Fibroblast of mammary gland (primary cell): ENCODE data around the gene RPL10.
A peak's percentile ranks its signal among the peaks of the same experiment; 100 is the strongest.

Experiments used
- DNase-seq: peaks from one replicate; pipeline ENCODE4 v3.0.0-alpha.2; 2010; ENCODE audit warnings: low read depth
- H3K4me3 ChIP-seq: 2 replicates; pipeline ENCODE4 v1.5.1; 2011; ENCODE audit warnings: low read depth, mild to moderate bottlenecking, low read length, moderate library complexity; ENCODE audit not compliant: control insufficient read depth
- TF ChIP-seq, protein P1 (sequence below): conservative IDR thresholded peaks from 2 replicates; pipeline ENCODE4 v1.5.1; 2011; ENCODE audit warnings: low read depth, low read length, inconsistent platforms; ENCODE audit not compliant: control insufficient read depth, insufficient read depth

RPL10 gene

DNA sequence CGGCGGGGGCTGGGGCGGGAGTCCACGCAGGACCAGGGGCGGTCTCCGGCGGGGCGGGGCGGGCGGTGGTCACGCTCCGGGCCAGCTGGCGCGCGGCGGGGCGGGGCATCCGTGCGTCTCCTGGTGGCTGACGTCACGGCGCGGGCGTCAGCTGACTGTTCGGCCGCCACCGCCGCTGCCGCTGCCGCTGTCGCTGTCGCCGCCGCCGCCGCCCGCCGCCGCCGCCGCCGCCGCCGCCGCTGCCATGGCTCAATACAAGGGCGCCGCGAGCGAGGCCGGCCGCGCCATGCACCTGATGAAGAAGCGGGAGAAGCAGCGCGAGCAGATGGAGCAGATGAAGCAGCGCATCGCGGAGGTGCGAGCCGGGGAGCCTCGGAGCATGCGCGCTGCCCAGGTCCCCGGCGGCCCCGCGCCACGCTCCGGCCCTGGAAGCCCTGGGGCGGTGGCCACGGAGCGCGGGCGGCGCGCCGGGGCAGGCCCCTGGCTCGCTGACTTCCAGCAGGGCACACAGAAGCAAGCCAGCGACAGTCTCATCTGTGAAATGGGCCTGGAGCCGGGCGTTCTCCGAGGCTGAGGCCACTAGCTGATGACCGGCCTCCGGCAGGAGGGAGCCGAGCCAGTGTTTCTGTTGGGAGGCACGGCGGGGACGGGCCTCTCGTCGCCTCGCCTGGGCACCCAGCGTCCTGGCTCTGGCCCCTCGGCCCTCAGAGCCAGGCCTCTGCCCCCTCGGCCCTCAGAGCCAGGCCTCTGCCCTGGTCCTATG lies 46.0 kb downstream of the RPL10 start, which contains the start of gene FAM50A:
Gene FAM50A (plus strand): TSS at position 150 of the 763 bp plus-strand sequence. CDS start 95 bp downstream, at position 245.
- peak within 1 kb of the TSS; percentile 54 for H3K4me3 ChIP-seq
- TF ChIP-seq, protein P1, sequence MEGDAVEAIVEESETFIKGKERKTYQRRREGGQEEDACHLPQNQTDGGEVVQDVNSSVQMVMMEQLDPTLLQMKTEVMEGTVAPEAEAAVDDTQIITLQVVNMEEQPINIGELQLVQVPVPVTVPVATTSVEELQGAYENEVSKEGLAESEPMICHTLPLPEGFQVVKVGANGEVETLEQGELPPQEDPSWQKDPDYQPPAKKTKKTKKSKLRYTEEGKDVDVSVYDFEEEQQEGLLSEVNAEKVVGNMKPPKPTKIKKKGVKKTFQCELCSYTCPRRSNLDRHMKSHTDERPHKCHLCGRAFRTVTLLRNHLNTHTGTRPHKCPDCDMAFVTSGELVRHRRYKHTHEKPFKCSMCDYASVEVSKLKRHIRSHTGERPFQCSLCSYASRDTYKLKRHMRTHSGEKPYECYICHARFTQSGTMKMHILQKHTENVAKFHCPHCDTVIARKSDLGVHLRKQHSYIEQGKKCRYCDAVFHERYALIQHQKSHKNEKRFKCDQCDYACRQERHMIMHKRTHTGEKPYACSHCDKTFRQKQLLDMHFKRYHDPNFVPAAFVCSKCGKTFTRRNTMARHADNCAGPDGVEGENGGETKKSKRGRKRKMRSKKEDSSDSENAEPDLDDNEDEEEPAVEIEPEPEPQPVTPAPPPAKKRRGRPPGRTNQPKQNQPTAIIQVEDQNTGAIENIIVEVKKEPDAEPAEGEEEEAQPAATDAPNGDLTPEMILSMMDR: no peak
- peak; percentile 43 for DNase-seq

DNA sequence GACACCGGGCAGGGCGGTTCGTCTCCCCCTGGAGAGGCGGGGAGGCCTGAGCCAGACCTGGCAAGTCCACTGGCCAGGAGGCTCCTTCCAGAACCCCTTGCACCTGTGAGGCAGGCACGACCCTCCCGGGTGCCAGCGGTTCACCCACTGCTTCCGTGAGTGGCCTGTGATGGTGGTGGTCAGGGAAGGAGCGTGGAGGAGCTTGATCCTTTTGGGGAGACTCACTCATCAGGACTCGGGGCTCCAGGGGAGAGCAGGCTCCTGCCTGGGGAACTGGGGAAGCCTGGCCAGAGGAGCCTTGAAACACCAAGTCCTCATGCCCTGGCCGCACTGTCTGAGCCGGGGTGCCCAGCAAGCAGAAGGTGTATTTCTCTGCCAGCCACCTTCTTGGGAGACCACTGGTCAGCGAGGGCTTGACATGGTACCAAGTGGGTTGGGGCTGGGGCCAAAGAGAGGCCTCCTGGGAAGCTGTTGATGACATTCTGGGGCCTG lies 46.6 kb downstream of the RPL10 start:
- H3K4me3 ChIP-seq: peak overlapping the region; percentile 54
- no peak for DNase-seq
- TF ChIP-seq, protein P1: no peak

DNA sequence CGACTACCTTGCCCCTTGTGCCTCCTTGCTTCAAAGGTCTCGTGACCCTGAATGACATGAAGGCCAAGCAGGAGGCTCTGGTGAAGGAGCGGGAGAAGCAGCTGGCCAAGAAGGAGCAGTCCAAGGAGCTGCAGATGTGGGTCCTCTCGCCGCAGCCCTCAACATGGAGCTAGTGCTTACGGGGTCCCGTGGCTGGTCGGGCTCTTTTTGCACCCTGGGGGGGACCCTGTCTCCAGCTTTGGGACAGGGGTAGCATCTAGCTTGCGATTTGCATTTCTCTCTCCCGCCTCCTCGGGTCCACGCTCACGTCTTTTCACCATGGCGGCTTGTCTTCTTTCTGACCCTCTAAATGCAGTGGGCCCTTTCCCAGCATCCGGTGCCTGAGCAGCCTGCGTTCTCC lies 47.6 kb downstream of the RPL10 start:
- H3K4me3 ChIP-seq: no peak overlapping the region
- TF ChIP-seq, protein P1: no peak
- no peak for DNase-seq

DNA sequence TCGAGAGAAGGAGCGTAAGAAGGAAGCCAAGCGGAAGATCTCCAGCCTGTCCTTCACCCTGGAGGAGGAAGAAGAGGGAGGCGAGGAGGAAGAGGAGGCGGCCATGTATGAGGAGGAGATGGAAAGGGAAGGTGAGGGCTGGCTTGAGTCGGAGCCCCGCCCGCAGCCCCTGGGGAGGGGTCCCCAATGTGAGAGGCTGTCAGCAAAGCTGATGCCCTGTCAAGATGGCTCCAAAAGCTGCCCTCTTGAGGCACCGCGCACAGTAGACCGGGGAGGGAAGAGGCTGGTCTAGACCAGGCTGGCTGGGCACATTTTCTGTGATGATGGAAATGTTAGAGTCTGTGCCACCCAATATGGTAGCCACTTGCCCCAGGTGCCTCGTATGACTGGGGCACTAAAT lies 48.3 kb downstream of the RPL10 start:
- DNase-seq: no peak
- no peak overlapping the region for H3K4me3 ChIP-seq
- TF ChIP-seq, protein P1: no peak

DNA sequence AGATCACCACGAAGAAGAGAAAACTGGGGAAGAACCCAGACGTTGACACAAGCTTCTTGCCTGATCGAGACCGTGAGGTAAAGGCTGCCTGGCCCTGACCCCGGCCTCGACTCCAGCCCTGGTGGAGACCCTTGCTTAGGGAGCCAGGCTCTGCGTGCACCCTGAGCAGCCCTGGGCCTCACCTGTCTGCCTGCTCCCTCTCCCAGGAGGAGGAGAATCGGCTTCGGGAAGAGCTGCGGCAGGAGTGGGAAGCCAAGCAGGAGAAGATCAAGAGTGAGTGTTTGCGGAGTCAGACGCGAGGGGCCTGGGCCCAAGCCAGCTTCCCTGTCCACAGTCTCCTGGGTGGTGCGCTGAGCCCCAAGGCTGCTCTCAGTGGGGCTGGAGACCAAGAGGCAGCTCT lies 50.3 kb downstream of the RPL10 start:
- H3K4me3 ChIP-seq: no peak overlapping the region
- DNase-seq: no peak
- TF ChIP-seq, protein P1: no peak

DNA sequence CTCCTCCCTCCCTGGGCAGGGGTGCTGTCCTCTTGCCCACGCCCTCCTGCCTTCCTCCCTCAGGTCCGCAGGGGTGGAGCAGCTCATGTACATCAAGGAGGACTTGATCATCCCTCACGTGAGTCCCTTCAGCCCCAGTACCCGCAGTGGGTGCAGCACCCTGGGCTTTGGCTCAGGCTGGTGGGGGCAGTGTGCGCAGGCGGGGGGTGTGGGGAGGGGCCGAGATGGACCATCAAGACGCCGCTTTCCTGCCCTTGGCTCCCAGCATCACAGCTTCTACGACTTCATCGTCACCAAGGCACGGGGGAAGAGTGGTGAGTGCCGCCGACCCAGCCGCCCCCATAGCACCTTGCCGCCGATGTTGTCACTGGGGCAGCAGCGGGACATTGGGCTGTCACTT lies 51.4 kb downstream of the RPL10 start:
- TF ChIP-seq, protein P1: no peak
- DNase-seq: no peak
- no peak overlapping the region for H3K4me3 ChIP-seq
